HepG2 (cell line): ENCODE results near the gene ADAMTS8.

ENCODE experiments used
- CREB1 ChIP-seq, 2 experiments: fragments of 450-650 bp in 1 of 2; IDR thresholded peaks; 2 replicates each; pipeline ENCODE4 v1.6.1; 2016 to 2017; ENCODE audit warnings: control low read depth in 1 of 2, mild to moderate bottlenecking in 1 of 2, missing compliant biosample characterization in 1 of 2, missing genetic modification characterization in 1 of 2
- JUNB ChIP-seq: sonication (generic); formaldehyde crosslinking; IDR thresholded peaks from 2 replicates; pipeline ENCODE4 v1.8.0; 2022; ENCODE audit warnings: missing genetic modification reagents, mild to moderate bottlenecking, borderline replicate concordance
- NFYB ChIP-seq: sonication (generic); formaldehyde crosslinking; IDR thresholded peaks from 2 replicates; pipeline ENCODE4 v1.4.0; 2020; ENCODE audit warnings: missing genetic modification reagents
- PCBP1 ChIP-seq: fragments of 200-400 bp; formaldehyde crosslinking; IDR thresholded peaks from 2 replicates; pipeline ENCODE4 v1.6.1; 2017; ENCODE audit warnings: mild to moderate bottlenecking, low read depth, low read length, borderline replicate concordance
- PHF8 ChIP-seq: sonication (generic); formaldehyde crosslinking; IDR thresholded peaks from 2 replicates; pipeline ENCODE4 v1.5.0; 2020; ENCODE audit warnings: missing genetic modification reagents
- POLR2AphosphoS5 ChIP-seq: IDR thresholded peaks from 2 replicates; pipeline ENCODE4 v1.6.1; 2012; ENCODE audit warnings: low read depth, low read length
- SETDB1 ChIP-seq: sonication (generic); formaldehyde crosslinking; IDR thresholded peaks from 2 replicates; pipeline ENCODE4 v1.5.1; 2020; ENCODE audit warnings: missing genetic modification reagents, mild to moderate bottlenecking, borderline replicate concordance
- SRSF1 ChIP-seq: fragments of 200-400 bp; formaldehyde crosslinking; optimal IDR thresholded peaks from 2 replicates; pipeline ENCODE3; 2017; ENCODE audit warnings: mild to moderate bottlenecking, low read depth, low read length, moderate library complexity
- ZNF775 ChIP-seq: sonication (generic); formaldehyde crosslinking; IDR thresholded peaks from 2 replicates; pipeline ENCODE4 v1.4.0; 2020; ENCODE audit warnings: missing genetic modification reagents, mild to moderate bottlenecking, moderate library complexity, borderline replicate concordance
- ZNF841 ChIP-seq: sonication (generic); formaldehyde crosslinking; IDR thresholded peaks from 2 replicates; pipeline ENCODE4 v1.8.1; 2023; ENCODE audit warnings: missing genetic modification reagents, borderline replicate concordance
- TF ChIP-seq, protein P1 (sequence below): IDR thresholded peaks from 2 replicates; pipeline ENCODE4 v1.6.1; 2016; ENCODE audit warnings: low read depth, missing genetic modification reagents, missing compliant biosample characterization
- TF ChIP-seq, protein P2 (sequence below): sonication (generic); formaldehyde crosslinking; IDR thresholded peaks from 2 replicates; pipeline ENCODE4 v1.4.0; 2020; ENCODE audit warnings: mild to moderate bottlenecking, low read depth, missing genetic modification reagents

DNA sequence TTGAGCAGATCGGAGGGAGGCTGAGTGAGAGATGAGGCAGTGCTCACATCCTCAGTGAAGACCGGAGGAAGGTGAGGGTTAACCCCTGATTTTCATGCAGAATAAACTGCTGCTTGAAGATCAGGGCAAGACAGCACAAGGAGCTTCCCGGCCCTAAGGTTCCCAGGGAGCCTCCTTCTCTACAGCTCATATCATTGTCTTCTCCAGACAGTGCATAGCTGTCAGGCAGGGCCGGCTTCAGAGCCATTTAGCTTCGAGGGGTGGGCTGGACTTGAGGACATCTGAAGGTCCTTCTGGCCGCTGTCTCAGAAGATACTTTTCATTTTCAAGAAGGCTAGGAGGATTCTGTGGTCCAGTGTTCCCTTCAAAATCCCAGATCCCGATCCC lies 7.2 kb downstream of the ADAMTS8 start:
- TF ChIP-seq CREB1 (IDR thresholded peaks at IDR 0.05) = no peak
- TF ChIP-seq CREB1 (CRISPR knock-in tag; IDR thresholded peaks at IDR 0.05) = no peak
- TF ChIP-seq, protein P1, sequence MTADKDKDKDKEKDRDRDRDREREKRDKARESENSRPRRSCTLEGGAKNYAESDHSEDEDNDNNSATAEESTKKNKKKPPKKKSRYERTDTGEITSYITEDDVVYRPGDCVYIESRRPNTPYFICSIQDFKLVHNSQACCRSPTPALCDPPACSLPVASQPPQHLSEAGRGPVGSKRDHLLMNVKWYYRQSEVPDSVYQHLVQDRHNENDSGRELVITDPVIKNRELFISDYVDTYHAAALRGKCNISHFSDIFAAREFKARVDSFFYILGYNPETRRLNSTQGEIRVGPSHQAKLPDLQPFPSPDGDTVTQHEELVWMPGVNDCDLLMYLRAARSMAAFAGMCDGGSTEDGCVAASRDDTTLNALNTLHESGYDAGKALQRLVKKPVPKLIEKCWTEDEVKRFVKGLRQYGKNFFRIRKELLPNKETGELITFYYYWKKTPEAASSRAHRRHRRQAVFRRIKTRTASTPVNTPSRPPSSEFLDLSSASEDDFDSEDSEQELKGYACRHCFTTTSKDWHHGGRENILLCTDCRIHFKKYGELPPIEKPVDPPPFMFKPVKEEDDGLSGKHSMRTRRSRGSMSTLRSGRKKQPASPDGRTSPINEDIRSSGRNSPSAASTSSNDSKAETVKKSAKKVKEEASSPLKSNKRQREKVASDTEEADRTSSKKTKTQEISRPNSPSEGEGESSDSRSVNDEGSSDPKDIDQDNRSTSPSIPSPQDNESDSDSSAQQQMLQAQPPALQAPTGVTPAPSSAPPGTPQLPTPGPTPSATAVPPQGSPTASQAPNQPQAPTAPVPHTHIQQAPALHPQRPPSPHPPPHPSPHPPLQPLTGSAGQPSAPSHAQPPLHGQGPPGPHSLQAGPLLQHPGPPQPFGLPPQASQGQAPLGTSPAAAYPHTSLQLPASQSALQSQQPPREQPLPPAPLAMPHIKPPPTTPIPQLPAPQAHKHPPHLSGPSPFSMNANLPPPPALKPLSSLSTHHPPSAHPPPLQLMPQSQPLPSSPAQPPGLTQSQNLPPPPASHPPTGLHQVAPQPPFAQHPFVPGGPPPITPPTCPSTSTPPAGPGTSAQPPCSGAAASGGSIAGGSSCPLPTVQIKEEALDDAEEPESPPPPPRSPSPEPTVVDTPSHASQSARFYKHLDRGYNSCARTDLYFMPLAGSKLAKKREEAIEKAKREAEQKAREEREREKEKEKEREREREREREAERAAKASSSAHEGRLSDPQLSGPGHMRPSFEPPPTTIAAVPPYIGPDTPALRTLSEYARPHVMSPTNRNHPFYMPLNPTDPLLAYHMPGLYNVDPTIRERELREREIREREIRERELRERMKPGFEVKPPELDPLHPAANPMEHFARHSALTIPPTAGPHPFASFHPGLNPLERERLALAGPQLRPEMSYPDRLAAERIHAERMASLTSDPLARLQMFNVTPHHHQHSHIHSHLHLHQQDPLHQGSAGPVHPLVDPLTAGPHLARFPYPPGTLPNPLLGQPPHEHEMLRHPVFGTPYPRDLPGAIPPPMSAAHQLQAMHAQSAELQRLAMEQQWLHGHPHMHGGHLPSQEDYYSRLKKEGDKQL (CRISPR knock-in tag) = no peak
- TF ChIP-seq ZNF775 (CRISPR knock-in tag) = no peak
- no peak for TF ChIP-seq SETDB1 (CRISPR knock-in tag)
- no peak for TF ChIP-seq ZNF841 (CRISPR knock-in tag)
- no peak for TF ChIP-seq PHF8
- no peak for TF ChIP-seq PCBP1
- no peak for TF ChIP-seq SRSF1
- TF ChIP-seq, protein P2, sequence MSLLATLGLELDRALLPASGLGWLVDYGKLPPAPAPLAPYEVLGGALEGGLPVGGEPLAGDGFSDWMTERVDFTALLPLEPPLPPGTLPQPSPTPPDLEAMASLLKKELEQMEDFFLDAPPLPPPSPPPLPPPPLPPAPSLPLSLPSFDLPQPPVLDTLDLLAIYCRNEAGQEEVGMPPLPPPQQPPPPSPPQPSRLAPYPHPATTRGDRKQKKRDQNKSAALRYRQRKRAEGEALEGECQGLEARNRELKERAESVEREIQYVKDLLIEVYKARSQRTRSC = no peak
- TF ChIP-seq JUNB (CRISPR knock-in tag) = no peak
- TF ChIP-seq POLR2AphosphoS5 = no peak
- no peak for TF ChIP-seq NFYB
